GM23338 (cell line): ENCODE results near the gene TSC2. TPM values are rescaled to one million over a fixed set of nuclear protein-coding genes. Genes with fewer than 3 reads are reported as not detected.

Experiments used
- ATAC-seq: fragments of 200-7000 bp; cut with Tn5 transposase; 3 replicates; pipeline ENCODE4 v1.9.1; 2020
- DNase-seq: peaks from one replicate; pipeline ENCODE4 v3.0.0-alpha.2; 2015; ENCODE audit warnings: low spot score
- H2AFZ ChIP-seq: fragments of 200-600 bp; sonication (generic); 2 replicates; pipeline ENCODE4 v1.8.0; 2016; ENCODE audit warnings: antibody characterized with exemption, mild to moderate bottlenecking, moderate library complexity
- H3F3A ChIP-seq: fragments of 200-600 bp; sonication (generic); replicated peaks from 2 replicates; pipeline ENCODE4 v1.8.0; 2017; ENCODE audit warnings: antibody characterized with exemption, mixed run types, low read depth
- H3K27ac ChIP-seq: fragments of 200-600 bp; sonication (generic); 2 replicates; pipeline ENCODE4 v1.6.1; 2016; ENCODE audit warnings: low read depth
- H3K27me3 ChIP-seq: fragments of 200-600 bp; sonication (generic); 2 replicates; pipeline ENCODE4 v1.8.0; 2016; ENCODE audit warnings: mild to moderate bottlenecking, mixed run types, moderate library complexity; ENCODE audit not compliant: insufficient read depth
- H3K36me3 ChIP-seq: fragments of 200-600 bp; sonication (generic); 2 replicates; pipeline ENCODE4 v1.8.0; 2016; ENCODE audit warnings: mild to moderate bottlenecking; ENCODE audit not compliant: insufficient read depth
- H3K4me1 ChIP-seq: fragments of 200-600 bp; sonication (generic); 2 replicates; pipeline ENCODE4 v1.8.0; 2016; ENCODE audit warnings: mild to moderate bottlenecking, moderate library complexity; ENCODE audit not compliant: insufficient read depth
- H3K4me2 ChIP-seq: fragments of 200-600 bp; sonication (generic); 2 replicates; pipeline ENCODE4 v1.7.1; 2017; ENCODE audit warnings: mixed run types
- H3K4me3 ChIP-seq: fragments of 200-600 bp; sonication (generic); 2 replicates; pipeline ENCODE4 v1.6.1; 2016; ENCODE audit warnings: mixed run types
- H3K79me2 ChIP-seq: fragments of 200-600 bp; sonication (generic); replicated peaks from 2 replicates; pipeline ENCODE4 v1.8.0; 2017; ENCODE audit warnings: mild to moderate bottlenecking; ENCODE audit not compliant: insufficient read depth
- H3K9me2 ChIP-seq: fragments of 200-600 bp; sonication (generic); 2 replicates; pipeline ENCODE4 v1.8.0; 2017; ENCODE audit not compliant: insufficient read depth
- H4K20me1 ChIP-seq: fragments of 200-600 bp; sonication (generic); replicated peaks from 2 replicates; pipeline ENCODE4 v1.8.0; 2017; ENCODE audit warnings: mild to moderate bottlenecking; ENCODE audit not compliant: insufficient read depth
- H3K27ac Mint-ChIP-seq: 2 replicates; pipeline ENCODE4 v1.8.0; 2020; ENCODE audit warnings: inconsistent platforms, mild to moderate bottlenecking, moderate library complexity, mixed read lengths
- H3K27me3 Mint-ChIP-seq: 3 replicates; pipeline ENCODE4 v1.8.0; 2022; ENCODE audit warnings: low read depth, mild to moderate bottlenecking, moderate library complexity, mixed read lengths, inconsistent platforms; ENCODE audit not compliant: insufficient read depth, poor library complexity
- H3K36me3 Mint-ChIP-seq: 3 replicates; pipeline ENCODE4 v1.8.0; 2021; ENCODE audit warnings: low read depth, mild to moderate bottlenecking, inconsistent platforms, moderate library complexity, mixed read lengths
- H3K4me1 Mint-ChIP-seq: 3 replicates; pipeline ENCODE4 v1.8.0; 2020; ENCODE audit warnings: mild to moderate bottlenecking, inconsistent platforms, mixed read lengths
- H3K4me3 Mint-ChIP-seq: 3 replicates; pipeline ENCODE4 v1.8.0; 2021; ENCODE audit warnings: moderate library complexity, mild to moderate bottlenecking, inconsistent platforms, mixed read lengths
- H3K9me3 Mint-ChIP-seq: 3 replicates; pipeline ENCODE4 v1.8.0; 2020; ENCODE audit warnings: moderate library complexity, mild to moderate bottlenecking, inconsistent platforms, mixed read lengths
- CREB1 ChIP-seq: fragments of 250-450 bp; sonication (Bioruptor Pico); IDR thresholded peaks from 2 replicates; pipeline ENCODE4 v1.5.0; 2020; ENCODE audit warnings: low read depth, mild to moderate bottlenecking, moderate library complexity
- CTCF ChIP-seq, 2 experiments: fragments of 200-600 bp in 1 of 2; sonication (generic) in 1 of 2; conservative IDR thresholded peaks; 2 replicates each; pipeline versions ENCODE4 v1.5.1 to v1.6.1; 2016 to 2017; ENCODE audit warnings: antibody characterized with exemption in 2 of 2, low read depth in 2 of 2, mild to moderate bottlenecking in 2 of 2, moderate library complexity in 1 of 2
- ETS1 ChIP-seq: IDR thresholded peaks from 2 replicates; pipeline ENCODE4 v1.6.1; 2016; ENCODE audit warnings: antibody characterized with exemption
- EZH2 ChIP-seq: fragments of 200-600 bp; sonication (generic); IDR thresholded peaks from one replicate; pipeline ENCODE4 v1.8.0; 2017; ENCODE audit warnings: antibody characterized with exemption, mild to moderate bottlenecking, low read depth; ENCODE audit not compliant: unreplicated experiment
- EZH2phosphoT487 ChIP-seq: fragments of 200-600 bp; sonication (generic); IDR thresholded peaks from one replicate; pipeline ENCODE4 v1.8.1; 2018; ENCODE audit warnings: antibody characterized with exemption; ENCODE audit not compliant: unreplicated experiment
- JUNB ChIP-seq: IDR thresholded peaks from one replicate; pipeline ENCODE4 v1.6.1; 2016; ENCODE audit warnings: antibody characterized with exemption; ENCODE audit not compliant: unreplicated experiment
- NANOG ChIP-seq: IDR thresholded peaks from 2 replicates; pipeline ENCODE4 v1.6.1; 2016; ENCODE audit warnings: antibody characterized with exemption, borderline replicate concordance
- POLR2AphosphoS5 ChIP-seq: IDR thresholded peaks from 2 replicates; pipeline ENCODE4 v1.6.1; 2016; ENCODE audit warnings: antibody characterized with exemption, low read depth
- REST ChIP-seq: IDR thresholded peaks from one replicate; pipeline ENCODE4 v1.6.1; 2018; ENCODE audit warnings: antibody characterized with exemption; ENCODE audit not compliant: unreplicated experiment
- STAT1 ChIP-seq: IDR thresholded peaks from one replicate; pipeline ENCODE4 v1.6.1; 2016; ENCODE audit warnings: antibody characterized with exemption; ENCODE audit not compliant: unreplicated experiment
- ZNF114 ChIP-seq: fragments of 250-450 bp; sonication (Bioruptor Pico); IDR thresholded peaks from 2 replicates; pipeline ENCODE4 v1.5.0; 2020; ENCODE audit warnings: mild to moderate bottlenecking, moderate library complexity
- ZNF331 ChIP-seq: fragments of 250-450 bp; sonication (Bioruptor Pico); IDR thresholded peaks from 2 replicates; pipeline ENCODE4 v1.5.0; 2020; ENCODE audit warnings: low read depth, mild to moderate bottlenecking, moderate library complexity
- ZNF462 ChIP-seq: fragments of 250-450 bp; sonication (Bioruptor Pico); IDR thresholded peaks from 2 replicates; pipeline ENCODE4 v1.5.0; 2020; ENCODE audit warnings: mild to moderate bottlenecking, moderate library complexity
- polyA plus RNA-seq: library from polyadenylated mRNA; unstranded; fragments of >200 nt; fragmentation: Nextera tagmentation; extraction: Ambion mirVana; gene quantifications from 2 replicates; pipeline ENCODE4 v1.2.1, GENCODE V29; 2016
- total RNA-seq: library from RNA; depleted of rRNA; stranded (reverse); fragments of >200 nt; shearing (Covaris generic); gene quantifications from 2 replicates; pipeline ENCODE4 v1.2.3, GENCODE V29; 2014

The TSC2 gene
- total and polyA plus RNA-seq, 2 experiments from 2014 or later = 40.5 to 93.0 TPM

GRCh38 chr16:2008631-2009163 lies 39.1 kb upstream of the TSC2 start:
- TF ChIP-seq JUNB (no peak), CREB1 (CRISPR knock-in tag) (no peak), ZNF331 (CRISPR knock-in tag) (no peak), EZH2 (no peak), CTCF (conservative IDR thresholded peaks at IDR 0.05; ENCODE audit: low read depth in 2 of 2) (no peak), EZH2phosphoT487 (no peak), ETS1 (no peak), ZNF462 (CRISPR knock-in tag) (no peak), ZNF114 (CRISPR knock-in tag) (no peak), STAT1 (no peak), POLR2AphosphoS5 (no peak), NANOG (no peak), REST (no peak)
- ATAC-seq = no peak
- peaks cover 37% of the 10 kb centered on the region for H3K4me1 Mint-ChIP-seq
- H3K4me2 ChIP-seq = peak overlapping the region; percentile 97
- no peaks in the 10 kb centered on the region for H3K9me3 Mint-ChIP-seq
- H4K20me1 ChIP-seq = peaks cover 36% of the 10 kb centered on the region
- H3K27ac Mint-ChIP-seq = no peak overlapping the region; the same call in 1 of the 2 replicates
- no peak for DNase-seq
- H3K27me3 Mint-ChIP-seq = peaks cover 15% of the 10 kb centered on the region
- H2AFZ ChIP-seq = no peak overlapping the region
- no peaks in the 10 kb centered on the region for H3K36me3 ChIP-seq
- peaks cover 22% of the 10 kb centered on the region for H3K4me1 ChIP-seq
- no peaks in the 10 kb centered on the region for H3K27me3 ChIP-seq
- peaks cover 37% of the 10 kb centered on the region for H3K79me2 ChIP-seq
- H3K4me3 ChIP-seq = peak overlapping the region; percentile 91
- peak overlapping the region; percentile 74 for H3K4me3 Mint-ChIP-seq
- 0 out of 2 replicates have a peak overlapping the region, but pooled peaks have one; percentile 45 for H3K27ac ChIP-seq
- peaks cover 23% of the 10 kb centered on the region; the same call in 1 of the 2 replicates for H3F3A ChIP-seq
- H3K9me2 ChIP-seq = no peaks in the 10 kb centered on the region
- peaks cover 11% of the 10 kb centered on the region for H3K36me3 Mint-ChIP-seq
